H9 (cell line): ENCODE data around the gene PRKCZ. TPM values are rescaled to one million over a fixed set of nuclear protein-coding genes. Genes with fewer than 3 reads are reported as not detected.

Experiments used
- DNase-seq: peaks from one replicate; pipeline ENCODE4 v3.0.0-alpha.2; 2017
- H2AFZ ChIP-seq: one replicate; pipeline ENCODE4 v1.6.1; 2013; ENCODE audit warnings: mild to moderate bottlenecking, low read length, control low read depth, moderate library complexity
- H2AK5ac ChIP-seq: 2 replicates; pipeline ENCODE4 v1.6.1; 2013; ENCODE audit warnings: low read length, control low read depth, mixed read lengths; ENCODE audit not compliant: insufficient read length
- H2BK120ac ChIP-seq: one replicate; pipeline ENCODE4 v1.6.1; 2013; ENCODE audit warnings: low read depth, mild to moderate bottlenecking, low read length, control low read depth, inconsistent platforms; ENCODE audit not compliant: poor library complexity, severe bottlenecking
- H2BK12ac ChIP-seq: 2 replicates; pipeline ENCODE4 v1.6.1; 2013; ENCODE audit warnings: low read length, control low read depth, mixed read lengths, low read depth; ENCODE audit not compliant: insufficient read length
- H2BK15ac ChIP-seq: 2 replicates; pipeline ENCODE4 v1.6.1; 2013; ENCODE audit warnings: low read depth, low read length, control low read depth
- H2BK20ac ChIP-seq: one replicate; pipeline ENCODE4 v1.6.1; 2013; ENCODE audit warnings: low read depth, mild to moderate bottlenecking, low read length, control low read depth, inconsistent platforms; ENCODE audit not compliant: poor library complexity, severe bottlenecking
- H2BK5ac ChIP-seq: 2 replicates; pipeline ENCODE4 v1.6.1; 2013; ENCODE audit warnings: low read length, control low read depth, mixed read lengths; ENCODE audit not compliant: insufficient read length
- H3K14ac ChIP-seq: 2 replicates; pipeline ENCODE4 v1.6.1; 2013; ENCODE audit warnings: low read length, control low read depth; ENCODE audit not compliant: insufficient read depth
- H3K18ac ChIP-seq: 2 replicates; pipeline ENCODE4 v1.6.1; 2013; ENCODE audit warnings: low read depth, mild to moderate bottlenecking, mixed read lengths, low read length, control low read depth; ENCODE audit not compliant: insufficient read length
- H3K23ac ChIP-seq: 2 replicates; pipeline ENCODE4 v1.6.1; 2013; ENCODE audit warnings: low read length, control low read depth, mixed read lengths, low read depth; ENCODE audit not compliant: insufficient read length
- H3K23me2 ChIP-seq: 2 replicates; pipeline ENCODE4 v1.6.1; 2013; ENCODE audit warnings: low read depth, mild to moderate bottlenecking, mixed read lengths, low read length, control low read depth; ENCODE audit not compliant: insufficient read length, poor library complexity, severe bottlenecking
- H3K27ac ChIP-seq: 2 replicates; pipeline ENCODE4 v1.5.1; 2013; ENCODE audit warnings: low read length, control low read depth, mixed read lengths, low read depth; ENCODE audit not compliant: insufficient read length
- H3K27me3 ChIP-seq: 2 replicates; pipeline ENCODE4 v1.6.1; 2013; ENCODE audit warnings: low read length, control low read depth, inconsistent platforms; ENCODE audit not compliant: insufficient read depth
- H3K4ac ChIP-seq: 2 replicates; pipeline ENCODE4 v1.6.1; 2013; ENCODE audit warnings: low read depth, mild to moderate bottlenecking, control low read depth, inconsistent platforms, low read length, moderate library complexity
- H3K4me1 ChIP-seq: 2 replicates; pipeline ENCODE4 v1.6.1; 2013; ENCODE audit warnings: low read length, control low read depth, inconsistent platforms; ENCODE audit not compliant: insufficient read depth
- H3K4me2 ChIP-seq: 2 replicates; pipeline ENCODE4 v1.6.1; 2013; ENCODE audit warnings: low read length, control low read depth, mixed read lengths; ENCODE audit not compliant: insufficient read length, insufficient read depth
- H3K56ac ChIP-seq: 2 replicates; pipeline ENCODE4 v1.6.1; 2013; ENCODE audit warnings: low read depth, mild to moderate bottlenecking, mixed read lengths, low read length, control low read depth; ENCODE audit not compliant: insufficient read length
- H3K79me1 ChIP-seq: 2 replicates; pipeline ENCODE4 v1.6.1; 2013; ENCODE audit warnings: low read depth, mild to moderate bottlenecking, moderate library complexity, low read length, control low read depth, inconsistent platforms; ENCODE audit not compliant: insufficient read depth, poor library complexity, severe bottlenecking
- H3K79me2 ChIP-seq: 2 replicates; pipeline ENCODE4 v1.6.1; 2013; ENCODE audit warnings: low read length, control low read depth, inconsistent platforms; ENCODE audit not compliant: insufficient read depth
- H3K9ac ChIP-seq: 2 replicates; pipeline ENCODE4 v1.6.1; 2013; ENCODE audit warnings: low read length, control low read depth, mixed read lengths; ENCODE audit not compliant: insufficient read length; ENCODE audit errors: extremely low read depth
- H3K9me3 ChIP-seq: one replicate; pipeline ENCODE4 v1.6.1; 2013; ENCODE audit warnings: low read depth, low read length, inconsistent platforms; ENCODE audit not compliant: control insufficient read depth
- H3T11ph ChIP-seq: one replicate; pipeline ENCODE4 v1.6.1; 2013; ENCODE audit warnings: mild to moderate bottlenecking, low read length, control low read depth, inconsistent platforms
- H4K20me1 ChIP-seq: one replicate; pipeline ENCODE4 v1.6.1; 2013; ENCODE audit not compliant: control insufficient read depth, insufficient read length, insufficient read depth
- H4K5ac ChIP-seq: 2 replicates; pipeline ENCODE4 v1.6.1; 2013; ENCODE audit warnings: low read depth, mild to moderate bottlenecking, mixed read lengths, low read length, control low read depth; ENCODE audit not compliant: insufficient read length
- H4K8ac ChIP-seq: replicated peaks from 2 replicates; pipeline ENCODE4 v1.6.1; 2013; ENCODE audit warnings: low read length, control low read depth, mixed read lengths, low read depth; ENCODE audit not compliant: insufficient read length
- H4K91ac ChIP-seq: 2 replicates; pipeline ENCODE4 v1.6.1; 2013; ENCODE audit warnings: low read depth, mild to moderate bottlenecking, moderate library complexity, mixed read lengths, low read length, control low read depth; ENCODE audit not compliant: insufficient read length
- H3K27ac Mint-ChIP-seq, 3 experiments: 2 replicates in 2 of 3; 3 replicates in 1 of 3; pipeline ENCODE4 v1.8.0; 2020 to 2021; ENCODE audit warnings: mixed read lengths in 3 of 3, mild to moderate bottlenecking in 1 of 3, moderate library complexity in 1 of 3
- H3K27me3 Mint-ChIP-seq: 2 replicates; pipeline ENCODE4 v1.8.0; 2021; ENCODE audit warnings: low read depth, mild to moderate bottlenecking, moderate library complexity, mixed read lengths
- H3K36me3 Mint-ChIP-seq, 3 experiments: 2 replicates in 2 of 3; 3 replicates in 1 of 3; pipeline ENCODE4 v1.8.0; 2020 to 2021; ENCODE audit warnings: low read depth in 3 of 3, mixed read lengths in 3 of 3; ENCODE audit not compliant: insufficient read depth in 1 of 3
- H3K4me1 Mint-ChIP-seq, 2 experiments: 2 replicates each; pipeline ENCODE4 v1.8.0; 2020; ENCODE audit warnings: mixed read lengths in 2 of 2
- H3K4me3 Mint-ChIP-seq, 2 experiments: 2 replicates in 1 of 2; 3 replicates in 1 of 2; pipeline ENCODE4 v1.8.0; 2020 to 2021; ENCODE audit warnings: mild to moderate bottlenecking in 2 of 2, mixed read lengths in 2 of 2, moderate library complexity in 1 of 2
- H3K9me3 Mint-ChIP-seq, 2 experiments: 2 replicates in 1 of 2; 3 replicates in 1 of 2; pipeline ENCODE4 v1.8.0; 2020; ENCODE audit warnings: mild to moderate bottlenecking in 2 of 2, mixed read lengths in 2 of 2, moderate library complexity in 1 of 2
- CTCF ChIP-seq: fragments of 200-600 bp; sonication (generic); conservative IDR thresholded peaks from 3 replicates; pipeline ENCODE4 v1.8.0; 2021; ENCODE audit warnings: antibody characterized with exemption, mild to moderate bottlenecking
- WGBS: extraction: QIAGEN DNeasy Blood & Tissue Kit; methylation state at CpG from one replicate; pipeline ENCODE4 v1.1.7; 2013; ENCODE audit warnings: missing lambda C conversion rate, low lambda C conversion rate, mixed read lengths; ENCODE audit not compliant: insufficient read length; ENCODE audit errors: extremely low coverage; 5-methylcytosine and 5-hydroxymethylcytosine counted together
- total RNA-seq: library from RNA; stranded (reverse); gene quantifications from 2 replicates; pipeline ENCODE4 v1.2.1, GENCODE V29; 2021

The PRKCZ gene
- total RNA-seq, 1 experiment from 2014 or later = 48.4 TPM

- Histone ChIP-seq H3K9me3 (no peaks in the 10 kb centered on the region), H2AFZ (no peak overlapping the region), H3K4me2 (no peak overlapping the region), H3K23ac (no peak overlapping the region), H3K79me1 (no peaks in the 10 kb centered on the region), H4K20me1 (no peaks in the 10 kb centered on the region), H3K56ac (no peak overlapping the region), H3K9ac (no peak overlapping the region), H3K23me2 (peaks cover 5% of the 10 kb centered on the region), H4K8ac (no peak overlapping the region), H3K18ac (no peak overlapping the region), H3K27ac (no peak overlapping the region), H3K79me2 (no peaks in the 10 kb centered on the region; the same call in 1 of the 2 replicates), H3K4ac (no peak overlapping the region), H2BK120ac (no peak overlapping the region), H3K14ac (no peak overlapping the region), H2BK15ac (no peak overlapping the region), H2BK20ac (no peak overlapping the region), H3K27me3 (no peaks in the 10 kb centered on the region), H3T11ph (no peak overlapping the region), H4K5ac (no peak overlapping the region), H3K4me1 (no peaks in the 10 kb centered on the region), H4K91ac (no peak overlapping the region), H2AK5ac (no peak overlapping the region), H2BK5ac (no peak overlapping the region), H2BK12ac (no peak overlapping the region)
- peak overlapping the region; percentile 66 to 69; a peak in 3 of 5 replicates for H3K4me3 Mint-ChIP-seq
- no peaks in the 10 kb centered on the region for H3K27me3 Mint-ChIP-seq
- TF ChIP-seq CTCF = no peak
- no CpG with 5 or more reads among the region's 30 CpGs for WGBS
- no peak overlapping the region for H3K27ac Mint-ChIP-seq
- H3K36me3 Mint-ChIP-seq = peaks cover 6 to 12% (median 11%) of the 10 kb centered on the region in 3 experiments; a peak in 6 of 7 replicates
- no peak for DNase-seq
- H3K9me3 Mint-ChIP-seq = no peaks in the 10 kb centered on the region
- peaks cover 10 to 12% of the 10 kb centered on the region in 2 experiments; a peak in 3 of 4 replicates for H3K4me1 Mint-ChIP-seq
Observed at GRCh38 chr1:2192031-2192995, 142.1 kb downstream of the PRKCZ start.
